ENCODE data around the gene UNC5A.

UNC5A gene

DNA sequence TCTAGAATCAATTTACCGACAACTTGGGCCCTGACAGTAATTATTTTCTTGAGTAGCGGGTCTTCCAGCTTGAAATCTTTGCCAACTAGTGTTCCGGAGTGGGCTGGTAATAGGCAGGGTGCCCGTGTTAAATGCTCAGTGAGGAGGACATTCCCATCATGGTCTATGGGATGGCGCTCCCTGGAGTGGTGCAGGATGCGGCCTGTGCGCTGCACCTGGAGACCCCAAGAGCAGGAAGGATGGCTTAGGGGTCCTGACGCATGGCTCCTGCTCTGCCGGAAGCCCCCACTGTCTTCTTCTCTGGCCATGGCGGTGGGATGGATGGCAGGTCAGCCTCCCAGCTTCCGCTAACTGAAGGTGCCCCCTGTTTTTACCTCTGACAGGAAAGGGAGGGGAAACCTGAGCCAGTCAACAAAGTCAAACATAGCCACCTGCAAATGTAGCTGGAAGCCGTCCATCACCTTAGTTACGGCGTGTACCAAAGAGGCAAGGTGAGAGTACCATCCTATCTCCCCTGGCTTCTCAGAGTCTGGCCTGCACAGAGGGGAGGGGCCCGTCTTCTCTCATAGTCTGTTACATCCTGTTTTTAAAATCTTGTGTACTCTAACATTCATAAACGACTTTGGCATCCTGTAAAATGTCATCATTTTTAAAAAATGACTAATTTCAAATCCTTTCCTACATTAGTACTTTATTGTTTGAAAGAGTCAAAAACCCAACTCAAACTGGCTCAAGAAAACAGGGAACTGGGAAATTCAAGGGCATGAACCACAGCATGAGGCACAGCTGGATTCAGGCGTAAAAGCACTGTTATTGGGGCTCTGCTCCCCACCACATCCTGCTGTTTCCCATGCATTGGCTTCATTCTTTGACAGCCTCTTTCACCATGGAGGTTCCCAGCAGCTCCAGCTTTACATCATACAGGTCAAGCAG lies 28.5 kb upstream of the UNC5A start:
- DNase-seq: no peak

DNA sequence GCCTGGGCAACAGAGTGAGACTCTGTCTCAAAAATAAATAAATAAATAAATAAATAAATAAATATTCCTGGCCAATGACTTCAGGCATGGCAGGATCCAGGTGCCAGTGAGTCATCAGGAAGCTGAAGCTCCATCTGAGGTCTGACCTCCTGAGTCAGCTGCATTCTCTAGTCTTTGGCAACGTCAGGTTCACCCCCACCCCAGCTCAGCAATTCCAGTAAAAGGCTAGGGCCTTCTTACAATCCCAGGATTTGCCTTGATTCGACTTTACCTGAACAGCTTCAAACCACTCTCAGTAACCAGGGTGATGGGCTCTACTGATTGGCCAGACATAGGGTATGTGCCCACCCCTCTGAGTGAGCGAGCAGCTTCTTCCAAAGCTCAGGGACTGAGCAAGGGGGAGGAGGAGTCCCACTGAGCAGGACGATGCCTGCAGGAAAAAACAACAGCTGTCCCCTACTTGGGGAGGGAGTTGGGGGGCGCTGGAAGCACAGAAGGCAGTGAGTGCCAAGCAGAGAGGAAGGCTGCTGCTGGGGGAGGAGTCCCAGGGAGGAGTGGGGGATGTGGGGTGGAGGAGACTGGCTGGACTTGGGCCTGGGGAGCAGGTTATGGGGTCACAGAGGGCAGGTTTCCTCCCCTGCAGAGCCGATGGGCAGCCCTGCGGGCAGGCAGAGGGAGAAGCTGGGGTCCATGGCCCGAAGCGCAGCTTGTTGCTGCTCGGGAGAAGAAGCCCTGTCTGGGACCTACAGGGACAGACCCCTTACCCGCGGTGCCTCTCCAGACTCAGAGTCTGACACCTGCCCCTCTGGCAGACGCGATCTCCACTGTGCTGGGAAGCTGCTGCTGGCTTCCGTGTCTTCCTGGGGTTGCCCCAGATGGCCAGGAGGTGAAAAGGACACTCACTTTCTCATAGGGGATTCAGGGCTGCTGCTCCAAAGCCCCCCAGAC lies 25.9 kb upstream of the UNC5A start:
- DNase-seq: no peak

DNA sequence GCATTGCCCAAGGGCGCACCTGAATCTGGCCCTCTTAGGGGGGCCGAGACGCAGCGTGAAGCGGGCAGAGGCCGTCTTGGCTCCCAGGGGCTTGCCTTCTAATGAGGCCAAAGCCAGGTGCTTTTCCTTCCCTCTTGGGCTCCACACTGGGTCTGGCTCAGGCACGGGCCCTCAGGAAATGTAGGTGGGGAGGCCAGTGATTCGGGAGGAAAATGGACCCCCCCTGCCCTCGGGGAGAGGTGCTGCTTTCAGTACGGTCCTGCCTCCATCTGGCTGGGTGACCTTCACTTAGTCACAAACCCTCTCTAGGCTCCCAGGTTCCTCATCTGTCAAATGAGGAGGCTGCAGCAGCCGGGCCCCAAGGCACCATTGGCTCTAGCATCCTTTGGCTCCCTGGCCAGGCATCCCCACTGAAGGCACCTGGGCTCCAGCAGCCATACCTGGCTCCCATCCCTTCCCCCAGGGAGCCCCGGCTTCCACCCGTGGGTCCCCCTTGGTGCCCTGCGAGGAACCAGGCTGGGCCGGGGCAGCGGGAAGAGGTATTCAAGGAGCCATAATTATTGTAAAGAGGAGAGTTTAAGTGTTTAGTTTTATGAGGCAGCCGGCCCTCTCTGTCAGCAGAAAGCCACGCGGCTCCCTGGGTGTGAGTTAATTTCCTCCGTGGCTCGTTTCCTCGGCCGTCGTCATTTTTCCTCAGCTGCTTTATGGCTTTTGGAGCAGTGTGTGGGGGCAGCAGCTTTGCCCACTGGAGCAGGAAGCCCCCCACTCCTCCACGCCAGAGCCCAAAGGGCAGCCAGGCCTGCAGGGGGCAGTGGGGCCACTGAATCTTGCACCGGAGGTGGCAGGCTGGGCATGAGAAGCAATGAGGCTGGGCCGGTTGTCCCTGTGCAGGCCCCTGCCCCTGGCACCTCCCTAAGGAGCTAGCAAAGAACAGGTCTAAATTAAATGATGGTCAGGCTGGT lies 24.9 kb upstream of the UNC5A start:
- DNase-seq: no peak

DNA sequence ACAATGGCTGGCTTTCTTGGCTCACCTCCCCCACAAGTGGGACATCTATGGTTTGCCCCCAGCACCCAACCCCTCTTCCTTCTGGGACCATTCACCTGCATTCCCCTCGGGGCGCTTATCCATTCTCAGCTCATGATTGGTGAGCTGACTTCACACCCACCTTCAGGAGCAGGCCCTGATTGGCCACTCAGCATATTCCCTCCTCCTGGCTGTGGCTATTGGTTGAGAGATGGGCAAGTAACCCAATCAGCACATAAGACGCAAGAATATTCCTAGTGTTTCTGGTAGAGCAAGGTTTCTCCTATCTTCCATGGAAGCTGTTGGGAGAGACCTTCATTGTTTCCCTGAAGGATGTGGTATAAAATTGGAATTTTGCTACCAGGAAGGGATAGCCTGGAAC lies 22.7 kb upstream of the UNC5A start:
- no peak for DNase-seq

GRCh38 chr5:176788091-176788490 lies 22.3 kb upstream of the UNC5A start:
- DNase-seq: no peak

- DNase-seq: no peak
Observed at GRCh38 chr5:176788941-176789872, 21.2 kb upstream of the UNC5A start.

DNA sequence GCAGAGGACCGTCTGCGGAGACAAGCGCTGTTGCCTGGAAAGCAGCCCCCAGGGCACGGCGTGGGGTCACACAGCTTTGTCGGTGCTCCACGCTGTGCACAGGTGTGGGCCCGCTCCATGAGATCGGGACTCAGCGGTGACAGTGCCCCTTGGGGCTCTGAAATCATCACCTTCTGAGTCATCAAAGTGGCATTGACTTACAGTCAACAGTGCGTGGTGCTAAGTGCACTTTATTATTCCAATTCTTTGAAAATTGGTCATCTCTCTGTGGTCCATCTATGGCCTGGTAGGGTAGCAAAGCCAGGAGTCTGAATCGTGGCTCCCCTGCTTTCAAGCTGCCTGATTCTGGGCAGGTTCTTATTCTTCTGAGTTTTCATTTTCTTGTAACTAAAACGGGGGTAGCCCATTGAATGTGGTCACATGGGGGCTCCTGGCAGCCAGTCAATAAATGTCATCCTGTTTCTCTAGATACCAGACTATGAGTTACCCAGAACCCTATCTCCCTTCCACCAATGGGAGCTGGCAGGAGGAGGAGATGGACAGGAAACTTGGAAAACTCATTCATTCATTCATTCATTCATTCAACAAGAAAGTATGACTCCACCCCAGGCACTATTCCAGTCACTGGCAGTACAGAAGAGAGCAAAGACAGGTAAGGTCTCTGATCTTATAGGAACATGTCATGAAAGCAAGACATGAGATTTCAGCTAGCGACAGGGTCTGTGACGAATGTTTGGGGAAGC lies 20.3 kb upstream of the UNC5A start:
- no peak for DNase-seq

GRCh38 chr5:176790941-176791340 lies 19.4 kb upstream of the UNC5A start:
- DNase-seq: no peak

- DNase-seq: no peak
Observed at GRCh38 chr5:176792655-176793342, 17.6 kb upstream of the UNC5A start.

GRCh38 chr5:176793343-176793699 lies 17.0 kb upstream of the UNC5A start:
- no peak for DNase-seq

GRCh38 chr5:176793736-176794135 lies 16.6 kb upstream of the UNC5A start:
- no peak for DNase-seq

- DNase-seq: no peak
Observed at GRCh38 chr5:176794509-176794908, 15.8 kb upstream of the UNC5A start.

- no peak for DNase-seq
Observed at GRCh38 chr5:176796411-176796810, 13.9 kb upstream of the UNC5A start.

- no peak for DNase-seq
Observed at GRCh38 chr5:176796970-176797369, 13.4 kb upstream of the UNC5A start.

GRCh38 chr5:176797456-176798050 lies 12.8 kb upstream of the UNC5A start:
- DNase-seq: no peak

GRCh38 chr5:176798086-176798876 lies 12.1 kb upstream of the UNC5A start:
- no peak for DNase-seq

DNA sequence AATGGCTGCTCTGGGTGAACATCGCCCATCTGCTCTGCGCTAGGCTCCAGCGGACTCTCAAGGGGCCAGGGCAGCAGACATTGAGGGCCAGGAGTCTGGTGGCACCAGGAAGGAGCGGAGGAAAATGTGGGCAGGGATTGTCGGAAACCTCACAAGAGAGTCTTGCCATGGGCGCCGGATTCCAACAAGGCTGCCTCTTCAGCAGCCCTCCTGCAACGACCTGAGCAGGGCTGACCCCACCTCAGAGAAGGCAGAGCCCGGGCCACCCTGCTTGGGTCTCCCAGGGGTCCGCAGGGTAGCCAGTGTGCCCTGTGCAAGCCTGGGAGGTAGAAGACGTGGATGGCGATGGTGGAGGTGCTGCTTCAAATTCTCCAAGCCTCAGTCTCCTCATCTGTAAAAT lies 11.4 kb upstream of the UNC5A start:
- DNase-seq: no peak

- DNase-seq: no peak
Observed at GRCh38 chr5:176799488-176799887, 10.9 kb upstream of the UNC5A start.

DNA sequence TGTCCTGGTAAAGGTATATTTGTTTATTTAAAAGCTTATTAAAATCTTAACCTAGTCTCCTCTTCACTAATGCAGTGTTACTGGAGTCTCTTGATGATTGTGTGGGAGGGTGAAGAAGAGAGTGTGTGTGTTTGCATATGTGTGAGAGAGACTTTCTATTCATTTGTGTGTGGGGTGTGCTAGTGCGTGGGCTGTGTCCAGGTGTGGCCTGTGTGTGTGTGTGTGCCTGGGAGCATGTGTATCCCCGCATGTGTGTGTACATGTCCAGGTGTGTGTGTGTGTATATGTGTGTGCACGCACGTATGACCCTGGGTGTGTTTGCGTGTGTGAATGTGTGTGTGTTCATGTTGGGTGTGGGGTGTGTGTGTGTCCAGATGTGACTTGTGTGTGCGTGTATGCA lies 10.3 kb upstream of the UNC5A start:
- DNase-seq: no peak

Data from activated CD4-positive, alpha-beta T cell treated with anti-CD3 and anti-CD28 coated beads, Interleukin-2, amount 50 U/mL, for 16 hours (primary cell).